Tongue (tissue), 2 donors: ENCODE results near the gene UGT1A5. TPM values are rescaled to one million over a fixed set of nuclear protein-coding genes. Genes with fewer than 3 reads are reported as not detected.

Source experiments
- DNase-seq: peaks from one replicate; pipeline ENCODE4 v3.0.0-alpha.2; 2015
- total RNA-seq: library from RNA; depleted of rRNA; stranded (reverse); fragments of >200 nt; gene quantifications from one replicate; pipeline ENCODE4 v1.2.3, GENCODE V29; 2014

UGT1A5 gene
- total RNA-seq: 0.51 TPM

- DNase-seq: no peak
These were observed at the start of gene UGT1A5 for GRCh38 chr2:233712611-233713261. Gene UGT1A5, plus strand, starts transcription at chr2:233712907. Its CDS starts 85 bp downstream, at chr2:233712992.

- no peak for DNase-seq
These were observed 48.8 kb upstream of the UGT1A5 start for GRCh38 chr2:233663911-233664310.

GRCh38 chr2:233668605-233669260, 44.0 kb upstream of the UGT1A5 start:
- DNase-seq: no peak

- no peak for DNase-seq
These were observed 41.2 kb upstream of the UGT1A5 start, which contains the start of gene UGT1A9 for GRCh38 chr2:233671290-233672161. Gene UGT1A9, plus strand, starts transcription at chr2:233671898. Its CDS starts 37 bp downstream, at chr2:233671935.

- DNase-seq: no peak
These were observed 39.8 kb upstream of the UGT1A5 start for GRCh38 chr2:233672886-233673285.

GRCh38 chr2:233673896-233674295, 38.8 kb upstream of the UGT1A5 start:
- no peak for DNase-seq

GRCh38 chr2:233674314-233674713, 38.4 kb upstream of the UGT1A5 start:
- DNase-seq: no peak

- DNase-seq: no peak
These were observed 37.7 kb upstream of the UGT1A5 start for GRCh38 chr2:233674995-233675394.

GRCh38 chr2:233676046-233676445, 36.7 kb upstream of the UGT1A5 start:
- no peak for DNase-seq

GRCh38 chr2:233679196-233679595, 33.5 kb upstream of the UGT1A5 start:
- no peak for DNase-seq

- no peak for DNase-seq
These were observed 32.2 kb upstream of the UGT1A5 start for GRCh38 chr2:233680361-233681045.

- no peak for DNase-seq
These were observed 31.1 kb upstream of the UGT1A5 start, which contains the start of gene UGT1A7 for GRCh38 chr2:233681521-233682099. Gene UGT1A7, plus strand, starts transcription at chr2:233681901. Its CDS starts 37 bp downstream, at chr2:233681938.

GRCh38 chr2:233684640-233685039, 28.1 kb upstream of the UGT1A5 start:
- no peak for DNase-seq

- no peak for DNase-seq
These were observed 25.8 kb upstream of the UGT1A5 start for GRCh38 chr2:233686928-233687327.

GRCh38 chr2:233688341-233688740, 24.4 kb upstream of the UGT1A5 start:
- DNase-seq: no peak

GRCh38 chr2:233689031-233689430, 23.7 kb upstream of the UGT1A5 start:
- no peak for DNase-seq

- no peak for DNase-seq
These were observed 23.2 kb upstream of the UGT1A5 start for GRCh38 chr2:233689501-233689900.

GRCh38 chr2:233690444-233690843, 22.3 kb upstream of the UGT1A5 start:
- DNase-seq: no peak

- DNase-seq: peak; percentile 30
These were observed 21.0 kb upstream of the UGT1A5 start for GRCh38 chr2:233691443-233692433.

GRCh38 chr2:233692648-233693047, 20.1 kb upstream of the UGT1A5 start, which contains the start of gene UGT1A6:
Gene UGT1A6, plus strand, starts transcription at chr2:233692890. Its CDS starts 115 bp downstream, at chr2:233693005.
- DNase-seq: no peak
